Testis (tissue), 2 donors: ENCODE results near the gene SEC14L3.

Source experiments
- POLR2A ChIP-seq: fragments of 450-650 bp; IDR thresholded peaks from one replicate; pipeline ENCODE4 v1.6.1; 2017; ENCODE audit warnings: antibody characterized with exemption, mild to moderate bottlenecking, moderate library complexity
- TF ChIP-seq, protein P1 (sequence below), 3 experiments: fragments of 450-650 bp in 2 of 3; fragments of 200-600 bp in 1 of 3; sonication (generic) in 1 of 3; IDR thresholded peaks; one replicate each; pipeline ENCODE4 v1.5.1; 2016 to 2019; ENCODE audit warnings: antibody characterized with exemption in 3 of 3, mild to moderate bottlenecking in 2 of 3, moderate library complexity in 1 of 3

DNA sequence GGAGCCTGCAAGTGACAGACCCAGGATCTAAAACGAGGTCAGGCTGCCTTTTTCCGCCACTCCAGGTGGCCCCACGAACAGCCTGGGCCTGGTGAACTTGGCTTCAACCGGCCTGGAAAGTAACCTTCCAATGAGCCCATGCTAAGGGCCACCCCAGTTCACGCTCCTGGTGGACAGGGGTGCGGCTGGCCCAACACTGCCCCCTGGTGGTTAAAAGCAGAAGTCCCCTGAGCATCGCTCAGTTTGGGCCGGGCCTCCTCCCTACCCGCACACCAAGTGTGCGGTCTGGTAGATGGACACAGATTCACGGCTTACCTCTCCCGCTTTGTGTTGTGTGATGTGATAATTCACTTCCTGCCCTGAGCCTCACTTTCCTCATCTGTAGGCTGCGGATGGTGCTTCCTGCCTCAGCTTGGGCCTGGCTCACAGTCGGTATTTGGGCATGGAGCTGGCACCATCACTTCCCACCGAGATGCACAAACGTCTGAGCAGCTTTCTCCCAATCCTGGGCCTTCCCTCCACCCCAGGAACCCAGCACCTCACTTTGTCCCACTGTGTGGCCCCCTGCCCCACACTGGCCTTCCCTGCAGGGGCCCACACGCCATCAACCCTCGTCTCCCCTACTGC, 13.7 kb upstream of the SEC14L3 start:
- TF ChIP-seq, protein P1, sequence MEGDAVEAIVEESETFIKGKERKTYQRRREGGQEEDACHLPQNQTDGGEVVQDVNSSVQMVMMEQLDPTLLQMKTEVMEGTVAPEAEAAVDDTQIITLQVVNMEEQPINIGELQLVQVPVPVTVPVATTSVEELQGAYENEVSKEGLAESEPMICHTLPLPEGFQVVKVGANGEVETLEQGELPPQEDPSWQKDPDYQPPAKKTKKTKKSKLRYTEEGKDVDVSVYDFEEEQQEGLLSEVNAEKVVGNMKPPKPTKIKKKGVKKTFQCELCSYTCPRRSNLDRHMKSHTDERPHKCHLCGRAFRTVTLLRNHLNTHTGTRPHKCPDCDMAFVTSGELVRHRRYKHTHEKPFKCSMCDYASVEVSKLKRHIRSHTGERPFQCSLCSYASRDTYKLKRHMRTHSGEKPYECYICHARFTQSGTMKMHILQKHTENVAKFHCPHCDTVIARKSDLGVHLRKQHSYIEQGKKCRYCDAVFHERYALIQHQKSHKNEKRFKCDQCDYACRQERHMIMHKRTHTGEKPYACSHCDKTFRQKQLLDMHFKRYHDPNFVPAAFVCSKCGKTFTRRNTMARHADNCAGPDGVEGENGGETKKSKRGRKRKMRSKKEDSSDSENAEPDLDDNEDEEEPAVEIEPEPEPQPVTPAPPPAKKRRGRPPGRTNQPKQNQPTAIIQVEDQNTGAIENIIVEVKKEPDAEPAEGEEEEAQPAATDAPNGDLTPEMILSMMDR (IDR thresholded peaks at IDR 0.05), result peak; percentile 88 to 98 (median 91)
- no peak for TF ChIP-seq POLR2A
